ENCODE results near the gene S1PR1.

S1PR1 gene

DNA sequence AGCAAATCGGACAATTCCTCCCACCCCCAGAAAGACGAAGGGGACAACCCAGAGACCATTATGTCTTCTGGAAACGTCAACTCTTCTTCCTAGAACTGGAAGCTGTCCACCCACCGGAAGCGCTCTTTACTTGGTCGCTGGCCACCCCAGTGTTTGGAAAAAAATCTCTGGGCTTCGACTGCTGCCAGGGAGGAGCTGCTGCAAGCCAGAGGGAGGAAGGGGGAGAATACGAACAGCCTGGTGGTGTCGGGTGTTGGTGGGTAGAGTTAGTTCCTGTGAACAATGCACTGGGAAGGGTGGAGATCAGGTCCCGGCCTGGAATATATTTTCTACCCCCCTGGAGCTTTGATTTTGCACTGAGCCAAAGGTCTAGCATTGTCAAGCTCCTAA, 3.2 kb downstream of the S1PR1 start:
- DNase-seq (ENCODE audit: extremely low read depth, low read depth): no peak
- no peak overlapping the region for H3K4me3 ChIP-seq (replicated peaks; ENCODE audit: low read depth, low read length)
- TF ChIP-seq, protein P1, sequence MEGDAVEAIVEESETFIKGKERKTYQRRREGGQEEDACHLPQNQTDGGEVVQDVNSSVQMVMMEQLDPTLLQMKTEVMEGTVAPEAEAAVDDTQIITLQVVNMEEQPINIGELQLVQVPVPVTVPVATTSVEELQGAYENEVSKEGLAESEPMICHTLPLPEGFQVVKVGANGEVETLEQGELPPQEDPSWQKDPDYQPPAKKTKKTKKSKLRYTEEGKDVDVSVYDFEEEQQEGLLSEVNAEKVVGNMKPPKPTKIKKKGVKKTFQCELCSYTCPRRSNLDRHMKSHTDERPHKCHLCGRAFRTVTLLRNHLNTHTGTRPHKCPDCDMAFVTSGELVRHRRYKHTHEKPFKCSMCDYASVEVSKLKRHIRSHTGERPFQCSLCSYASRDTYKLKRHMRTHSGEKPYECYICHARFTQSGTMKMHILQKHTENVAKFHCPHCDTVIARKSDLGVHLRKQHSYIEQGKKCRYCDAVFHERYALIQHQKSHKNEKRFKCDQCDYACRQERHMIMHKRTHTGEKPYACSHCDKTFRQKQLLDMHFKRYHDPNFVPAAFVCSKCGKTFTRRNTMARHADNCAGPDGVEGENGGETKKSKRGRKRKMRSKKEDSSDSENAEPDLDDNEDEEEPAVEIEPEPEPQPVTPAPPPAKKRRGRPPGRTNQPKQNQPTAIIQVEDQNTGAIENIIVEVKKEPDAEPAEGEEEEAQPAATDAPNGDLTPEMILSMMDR (IDR thresholded peaks at IDR 0.05; ENCODE audit: low read depth, low read length, missing control alignments): no peak

DNA sequence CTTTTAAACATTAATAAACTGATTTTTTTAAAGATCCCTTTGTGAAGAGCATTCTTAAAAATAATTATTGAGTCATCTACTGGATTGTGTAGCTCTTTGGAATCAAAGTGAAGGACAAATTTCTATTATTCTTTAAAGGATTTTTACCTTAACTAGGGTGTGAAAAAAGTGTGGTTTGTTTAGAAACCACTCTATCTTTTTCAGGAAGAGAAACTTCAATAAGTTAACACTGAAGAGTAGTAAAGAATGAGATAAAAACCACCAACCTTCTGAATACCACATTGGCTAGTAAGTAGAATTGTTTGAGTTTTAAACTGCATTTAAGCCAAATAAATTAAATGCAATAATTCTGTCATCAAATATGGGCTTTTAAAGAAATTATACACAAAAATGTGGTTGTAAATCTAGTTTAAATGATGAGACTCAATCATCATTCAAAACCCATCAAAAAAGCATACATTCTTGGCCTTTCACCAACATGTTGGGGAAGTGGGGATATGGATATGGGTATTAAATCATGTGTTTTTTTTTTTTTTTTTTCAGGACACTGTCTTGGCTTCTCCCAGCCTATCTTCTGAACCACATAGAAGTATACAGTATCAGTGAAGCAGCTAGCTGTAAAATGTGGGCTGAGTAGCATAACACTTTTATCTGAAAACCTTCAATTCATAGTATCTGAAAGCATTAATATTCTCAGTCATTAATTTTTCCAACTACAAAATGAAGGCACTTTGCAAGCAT, 4.8 kb downstream of the S1PR1 start:
- TF ChIP-seq, protein P1 (IDR thresholded peaks at IDR 0.05; ENCODE audit: low read depth, low read length, missing control alignments): no peak
- no peak overlapping the region for H3K4me3 ChIP-seq (replicated peaks; ENCODE audit: low read depth, low read length)
- no peak for DNase-seq (ENCODE audit: extremely low read depth, low read depth)

DNA sequence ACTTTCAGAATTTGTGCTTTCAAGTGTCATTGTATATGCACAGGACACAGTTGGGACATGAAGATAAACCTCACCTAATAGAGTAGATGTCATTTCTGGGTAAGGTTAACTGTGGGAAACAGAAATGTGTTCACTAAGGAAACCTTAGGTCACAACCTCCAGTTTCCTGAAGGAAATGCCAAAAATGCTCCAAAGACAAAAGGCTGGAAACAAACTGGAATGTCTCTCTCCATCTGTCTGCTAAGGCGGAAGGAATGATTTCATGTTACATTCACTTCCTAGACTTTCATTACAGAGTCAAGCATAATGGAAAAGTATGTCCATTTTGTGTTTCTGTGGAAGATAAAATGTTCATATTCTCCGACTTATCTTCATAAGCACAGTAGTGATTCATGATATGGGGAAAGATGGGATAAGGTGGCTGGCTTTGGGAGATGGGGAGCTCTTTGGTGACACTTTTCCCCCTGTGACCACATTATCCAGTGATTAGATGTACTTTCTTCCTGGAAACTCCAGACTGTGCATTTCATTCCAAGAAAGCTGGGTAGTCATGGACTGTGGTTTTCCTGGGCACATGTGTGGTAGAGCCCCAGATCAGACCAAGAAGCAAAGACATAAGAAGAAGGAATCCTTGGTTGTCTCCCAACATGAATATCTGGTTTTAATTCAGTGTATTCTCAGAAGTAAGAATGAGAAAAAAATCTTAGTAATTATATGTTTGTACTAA, 5.7 kb downstream of the S1PR1 start:
- H3K4me3 ChIP-seq (replicated peaks; ENCODE audit: low read depth, low read length): no peak overlapping the region
- no peak for DNase-seq (ENCODE audit: extremely low read depth, low read depth)
- TF ChIP-seq, protein P1 (IDR thresholded peaks at IDR 0.05; ENCODE audit: low read depth, low read length, missing control alignments): no peak

DNA sequence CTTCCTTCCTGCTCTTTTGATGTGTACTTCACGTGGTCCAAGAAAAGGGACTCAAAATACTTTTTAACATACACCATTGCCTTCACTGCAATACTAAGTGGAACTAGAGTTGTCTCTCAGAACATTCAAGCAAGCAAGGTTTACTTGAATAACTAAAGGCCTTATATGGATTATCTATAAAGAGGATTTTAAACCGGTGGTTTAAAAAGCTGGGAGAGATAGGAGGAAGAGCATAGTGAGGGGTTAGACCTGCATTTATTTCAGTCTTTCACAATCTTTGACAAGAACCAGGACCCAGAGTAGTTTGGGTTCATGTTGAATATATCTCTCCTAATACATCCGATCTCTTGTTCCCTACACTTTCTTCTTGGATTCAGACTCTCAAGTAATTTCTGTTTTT, 6.9 kb downstream of the S1PR1 start:
- no peak overlapping the region for H3K4me3 ChIP-seq (replicated peaks; ENCODE audit: low read depth, low read length)
- DNase-seq (ENCODE audit: extremely low read depth, low read depth): no peak
- TF ChIP-seq, protein P1 (IDR thresholded peaks at IDR 0.05; ENCODE audit: low read depth, low read length, missing control alignments): no peak

DNA sequence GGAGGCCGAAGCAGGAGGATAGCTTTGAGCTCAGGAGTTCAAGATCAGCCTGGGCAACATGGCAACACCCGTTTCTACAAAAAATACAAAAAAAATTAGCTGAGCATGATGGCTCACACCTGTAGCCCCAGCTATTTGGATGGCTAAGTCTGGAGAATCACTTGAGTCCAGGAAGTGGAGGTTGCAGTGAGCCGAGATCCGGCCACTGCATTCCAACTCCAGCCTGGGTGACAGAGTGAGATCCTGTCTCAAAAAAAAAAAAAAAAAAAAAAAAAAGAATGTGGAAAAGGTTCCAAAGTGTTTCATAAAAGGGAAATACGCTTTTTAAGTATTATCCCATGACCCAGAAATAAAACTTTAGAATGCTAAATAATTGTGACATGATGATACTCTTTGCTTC, 8.0 kb downstream of the S1PR1 start:
- H3K4me3 ChIP-seq (replicated peaks; ENCODE audit: low read depth, low read length): no peak overlapping the region
- TF ChIP-seq, protein P1 (IDR thresholded peaks at IDR 0.05; ENCODE audit: low read depth, low read length, missing control alignments): no peak
- no peak for DNase-seq (ENCODE audit: extremely low read depth, low read depth)

DNA sequence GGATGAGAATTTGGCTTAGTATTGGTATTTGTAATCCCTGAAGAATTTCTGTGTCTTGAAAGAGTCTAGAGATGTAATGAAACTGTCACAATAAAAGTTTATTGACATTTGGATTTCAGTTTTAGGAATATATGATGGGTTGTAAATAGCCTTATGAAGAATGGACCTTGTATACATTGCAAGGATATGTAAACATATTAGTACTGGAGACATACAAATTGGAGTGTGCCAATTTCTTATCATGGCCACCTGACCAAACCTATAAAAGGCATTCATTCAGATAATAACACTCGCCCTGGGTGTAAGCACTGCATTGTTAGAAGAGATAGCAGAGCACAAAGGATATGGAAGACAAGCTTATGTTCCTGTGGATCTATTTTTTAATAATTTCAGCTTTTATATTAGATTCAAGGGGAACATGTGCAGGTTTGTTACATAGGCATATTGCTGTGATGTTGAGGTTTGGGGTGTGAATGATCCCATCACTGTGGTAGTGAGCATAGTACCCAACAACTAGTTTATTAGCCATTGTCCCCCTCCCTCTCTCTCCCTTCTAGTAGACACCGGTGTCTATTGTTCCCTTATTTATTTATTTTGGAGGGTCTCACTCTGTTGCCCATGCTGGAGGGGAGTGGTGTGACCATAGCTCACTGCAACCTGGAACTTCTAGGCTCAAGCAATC, 8.6 kb downstream of the S1PR1 start:
- TF ChIP-seq, protein P1 (IDR thresholded peaks at IDR 0.05; ENCODE audit: low read depth, low read length, missing control alignments): no peak
- no peak for DNase-seq (ENCODE audit: extremely low read depth, low read depth)
- H3K4me3 ChIP-seq (replicated peaks; ENCODE audit: low read depth, low read length): no peak overlapping the region

Data from HFF-Myc (cell line).